GM21390 (cell line): ENCODE measurements around the gene C1QL2.

ENCODE experiments used
- ATAC-seq: cut with Tn5 transposase; IDR thresholded peaks from one replicate; pipeline ENCODE4 v1.9.1; 2021; ENCODE audit not compliant: unreplicated experiment

C1QL2 gene

GRCh38 chr2:119179991-119180390 is 21.4 kb upstream of the C1QL2 start:
- no peak for ATAC-seq

GRCh38 chr2:119179202-119179601 is 20.7 kb upstream of the C1QL2 start:
- ATAC-seq: no peak

- no peak for ATAC-seq
Measured at GRCh38 chr2:119178776-119179175, 20.2 kb upstream of the C1QL2 start.

GRCh38 chr2:119177838-119178190 is 19.3 kb upstream of the C1QL2 start:
- no peak for ATAC-seq

- no peak for ATAC-seq
Measured at GRCh38 chr2:119177171-119177837, 18.8 kb upstream of the C1QL2 start.

- no peak for ATAC-seq
Measured at GRCh38 chr2:119175517-119175916, 17.0 kb upstream of the C1QL2 start.

GRCh38 chr2:119174993-119175347 is 16.4 kb upstream of the C1QL2 start:
- no peak for ATAC-seq

GRCh38 chr2:119174216-119174992 is 15.9 kb upstream of the C1QL2 start:
- ATAC-seq: peak; percentile 81

GRCh38 chr2:119173556-119174060 is 15.1 kb upstream of the C1QL2 start:
- no peak for ATAC-seq

GRCh38 chr2:119170504-119170903 is 12.0 kb upstream of the C1QL2 start:
- no peak for ATAC-seq

GRCh38 chr2:119169717-119170116 is 11.2 kb upstream of the C1QL2 start:
- ATAC-seq: no peak

GRCh38 chr2:119160361-119160990 is 1.9 kb upstream of the C1QL2 start:
- ATAC-seq: no peak

- no peak for ATAC-seq
Measured at GRCh38 chr2:119157850-119158511, 570 bp downstream of the C1QL2 start.

GRCh38 chr2:119156891-119157773 is 1.4 kb downstream of the C1QL2 start:
- no peak for ATAC-seq

GRCh38 chr2:119156105-119156890 is 2.3 kb downstream of the C1QL2 start:
- no peak for ATAC-seq

- no peak for ATAC-seq
Measured at GRCh38 chr2:119155633-119156032, 2.9 kb downstream of the C1QL2 start.

GRCh38 chr2:119154076-119154475 is 4.5 kb downstream of the C1QL2 start:
- ATAC-seq: no peak

- no peak for ATAC-seq
Measured at GRCh38 chr2:119149611-119150010, 8.9 kb downstream of the C1QL2 start.

GRCh38 chr2:119147776-119148715 is 10.5 kb downstream of the C1QL2 start:
- no peak for ATAC-seq
